MM.1S (cell line): ENCODE data around the gene DOK4.

Experiments
- EZH2phosphoT487 ChIP-seq: fragments of 300-600 bp; sonication (generic); IDR thresholded peaks from 2 replicates; pipeline ENCODE4 v1.6.1; 2018; ENCODE audit warnings: antibody characterized with exemption, low read length
- TF ChIP-seq, protein P1 (sequence below): fragments of 300-600 bp; sonication (generic); IDR thresholded peaks from 2 replicates; pipeline ENCODE4 v1.5.1; 2016; ENCODE audit warnings: antibody characterized with exemption, low read length, mixed read lengths

DNA sequence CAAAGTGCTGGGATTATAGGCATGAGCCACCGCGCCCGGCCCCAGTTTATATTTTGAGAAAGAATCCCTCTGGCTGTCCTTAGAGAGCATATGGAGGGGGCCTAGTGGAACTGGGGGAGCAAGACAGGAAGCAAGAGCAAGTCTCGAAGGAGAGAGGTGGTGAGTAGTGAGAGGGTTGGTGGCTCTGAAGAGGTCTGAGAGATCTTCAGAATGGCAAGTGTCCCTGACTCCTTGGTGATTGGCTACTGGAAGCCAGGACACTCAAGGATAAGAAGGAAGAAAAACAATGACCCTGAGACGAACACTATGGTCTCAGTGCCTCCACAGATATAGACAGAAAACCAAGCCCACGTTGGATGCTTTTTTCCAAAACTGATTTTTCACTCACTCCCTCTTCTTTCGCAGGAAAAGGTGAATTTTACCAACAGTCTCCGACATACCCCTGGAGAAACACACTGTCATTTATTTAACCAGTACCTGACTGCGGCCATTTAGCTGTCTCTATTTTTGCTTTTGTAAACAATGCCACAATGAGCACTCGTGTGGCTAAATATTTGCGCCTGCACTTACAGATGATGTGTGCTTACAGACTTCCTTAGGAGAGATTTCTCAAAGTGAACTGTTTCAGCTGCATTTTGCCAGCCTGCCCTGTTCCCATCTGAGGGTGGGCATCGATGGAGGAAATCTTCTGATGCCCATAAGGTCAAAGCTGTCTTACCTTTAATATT lies 15.9 kb upstream of the DOK4 start:
- TF ChIP-seq, protein P1, sequence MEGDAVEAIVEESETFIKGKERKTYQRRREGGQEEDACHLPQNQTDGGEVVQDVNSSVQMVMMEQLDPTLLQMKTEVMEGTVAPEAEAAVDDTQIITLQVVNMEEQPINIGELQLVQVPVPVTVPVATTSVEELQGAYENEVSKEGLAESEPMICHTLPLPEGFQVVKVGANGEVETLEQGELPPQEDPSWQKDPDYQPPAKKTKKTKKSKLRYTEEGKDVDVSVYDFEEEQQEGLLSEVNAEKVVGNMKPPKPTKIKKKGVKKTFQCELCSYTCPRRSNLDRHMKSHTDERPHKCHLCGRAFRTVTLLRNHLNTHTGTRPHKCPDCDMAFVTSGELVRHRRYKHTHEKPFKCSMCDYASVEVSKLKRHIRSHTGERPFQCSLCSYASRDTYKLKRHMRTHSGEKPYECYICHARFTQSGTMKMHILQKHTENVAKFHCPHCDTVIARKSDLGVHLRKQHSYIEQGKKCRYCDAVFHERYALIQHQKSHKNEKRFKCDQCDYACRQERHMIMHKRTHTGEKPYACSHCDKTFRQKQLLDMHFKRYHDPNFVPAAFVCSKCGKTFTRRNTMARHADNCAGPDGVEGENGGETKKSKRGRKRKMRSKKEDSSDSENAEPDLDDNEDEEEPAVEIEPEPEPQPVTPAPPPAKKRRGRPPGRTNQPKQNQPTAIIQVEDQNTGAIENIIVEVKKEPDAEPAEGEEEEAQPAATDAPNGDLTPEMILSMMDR, result no peak
- TF ChIP-seq EZH2phosphoT487, result no peak
